Measurements from ENCODE around the gene SPINK14. TPM values are rescaled to one million over a fixed set of nuclear protein-coding genes. Genes with fewer than 3 reads are reported as not detected.

The SPINK14 gene
- total RNA-seq, 1 experiment from 2014 or later, result not detected

GRCh38 chr5:148166550-148167283 lies 1.6 kb upstream of the SPINK14 start:
- no peak overlapping the region for H3K27ac ChIP-seq
- H3K27me3 ChIP-seq (replicated peaks), result no peaks in the 10 kb centered on the region
- no peaks in the 10 kb centered on the region for H3K4me1 ChIP-seq (replicated peaks)
- DNase-seq (ENCODE audit: low read depth in 1 of 2, low spot score in 2 of 2), result no peak
- no peak overlapping the region for H3K4me3 ChIP-seq
- H3K36me3 ChIP-seq, result no peaks in the 10 kb centered on the region
- no peaks in the 10 kb centered on the region for H3K9me3 ChIP-seq (replicated peaks)

GRCh38 chr5:148172377-148172776 lies 4.0 kb downstream of the SPINK14 start:
- H3K9me3 ChIP-seq (replicated peaks), result no peaks in the 10 kb centered on the region
- no peak overlapping the region for H3K4me3 ChIP-seq
- no peaks in the 10 kb centered on the region for H3K4me1 ChIP-seq (replicated peaks)
- DNase-seq (ENCODE audit: low read depth in 1 of 2, low spot score in 2 of 2), result no peak
- H3K27me3 ChIP-seq (replicated peaks), result no peaks in the 10 kb centered on the region
- H3K27ac ChIP-seq, result no peak overlapping the region
- H3K36me3 ChIP-seq, result no peaks in the 10 kb centered on the region

GRCh38 chr5:148176480-148176879 lies 8.1 kb downstream of the SPINK14 start:
- H3K4me3 ChIP-seq, result no peak overlapping the region
- no peaks in the 10 kb centered on the region for H3K36me3 ChIP-seq
- H3K4me1 ChIP-seq (replicated peaks), result no peaks in the 10 kb centered on the region
- no peaks in the 10 kb centered on the region for H3K27me3 ChIP-seq (replicated peaks)
- no peak overlapping the region for H3K27ac ChIP-seq
- no peaks in the 10 kb centered on the region for H3K9me3 ChIP-seq (replicated peaks)
- DNase-seq (ENCODE audit: low read depth in 1 of 2, low spot score in 2 of 2), result no peak

- H3K36me3 ChIP-seq, result no peaks in the 10 kb centered on the region
- no peak for DNase-seq (ENCODE audit: low read depth in 1 of 2, low spot score in 2 of 2)
- no peaks in the 10 kb centered on the region for H3K9me3 ChIP-seq (replicated peaks)
- no peaks in the 10 kb centered on the region for H3K4me1 ChIP-seq (replicated peaks)
- H3K27me3 ChIP-seq (replicated peaks), result no peaks in the 10 kb centered on the region
- H3K4me3 ChIP-seq, result no peak overlapping the region
- H3K27ac ChIP-seq, result no peak overlapping the region
Observed at GRCh38 chr5:148177207-148177606, 8.9 kb downstream of the SPINK14 start.

- DNase-seq (ENCODE audit: low read depth in 1 of 2, low spot score in 2 of 2), result peak in 1 of 2 experiments; percentile 22
- H3K4me1 ChIP-seq (replicated peaks), result no peaks in the 10 kb centered on the region
- H3K27me3 ChIP-seq (replicated peaks), result no peaks in the 10 kb centered on the region
- H3K36me3 ChIP-seq, result no peaks in the 10 kb centered on the region
- H3K4me3 ChIP-seq, result no peak overlapping the region
- H3K9me3 ChIP-seq (replicated peaks), result no peaks in the 10 kb centered on the region
- H3K27ac ChIP-seq, result no peak overlapping the region
Observed at GRCh38 chr5:148179234-148179824, 11.0 kb downstream of the SPINK14 start.

- H3K36me3 ChIP-seq, result no peaks in the 10 kb centered on the region
- no peak for DNase-seq (ENCODE audit: low read depth in 1 of 2, low spot score in 2 of 2)
- no peak overlapping the region for H3K27ac ChIP-seq
- no peaks in the 10 kb centered on the region for H3K27me3 ChIP-seq (replicated peaks)
- no peak overlapping the region for H3K4me3 ChIP-seq
- no peaks in the 10 kb centered on the region for H3K9me3 ChIP-seq (replicated peaks)
- H3K4me1 ChIP-seq (replicated peaks), result no peaks in the 10 kb centered on the region
Observed at GRCh38 chr5:148186248-148187003, 18.1 kb downstream of the SPINK14 start.

GRCh38 chr5:148191010-148191409 lies 22.7 kb downstream of the SPINK14 start:
- Histone ChIP-seq H3K27me3 (replicated peaks) (no peaks in the 10 kb centered on the region), H3K4me1 (replicated peaks) (no peaks in the 10 kb centered on the region), H3K9me3 (replicated peaks) (no peaks in the 10 kb centered on the region), H3K27ac (no peak overlapping the region), H3K4me3 (no peak overlapping the region), H3K36me3 (no peaks in the 10 kb centered on the region)
- no peak for DNase-seq (ENCODE audit: low read depth in 1 of 2, low spot score in 2 of 2)

- Histone ChIP-seq H3K27me3 (replicated peaks) (no peaks in the 10 kb centered on the region), H3K4me3 (no peak overlapping the region), H3K4me1 (replicated peaks) (no peaks in the 10 kb centered on the region)
Observed at GRCh38 chr5:148193202-148193601, 24.9 kb downstream of the SPINK14 start.

GRCh38 chr5:148201151-148201550 lies 32.8 kb downstream of the SPINK14 start:
- no peak overlapping the region for H3K4me3 ChIP-seq
- H3K27ac ChIP-seq, result no peak overlapping the region
- no peaks in the 10 kb centered on the region; the same call in 1 of the 2 replicates for H3K27me3 ChIP-seq (replicated peaks)
- no peaks in the 10 kb centered on the region for H3K36me3 ChIP-seq
- no peak for DNase-seq (ENCODE audit: low read depth in 1 of 2, low spot score in 2 of 2)
- no peaks in the 10 kb centered on the region for H3K4me1 ChIP-seq (replicated peaks)
- no peaks in the 10 kb centered on the region for H3K9me3 ChIP-seq (replicated peaks)

More at GRCh38 chr5:148193202-148193601, 24.9 kb downstream of the SPINK14 start:
- Histone ChIP-seq H3K27ac (no peak overlapping the region), H3K9me3 (replicated peaks) (no peaks in the 10 kb centered on the region), H3K36me3 (no peaks in the 10 kb centered on the region)
- DNase-seq (ENCODE audit: low read depth in 1 of 2, low spot score in 2 of 2), result no peak

GRCh38 chr5:148202531-148203203 lies 34.3 kb downstream of the SPINK14 start, which contains the start of gene SPINK6:
TSS of gene SPINK6 (plus strand) at chr5:148203042. CDS start at chr5:148203097, 55 bp downstream.
- Histone ChIP-seq H3K36me3 (no peaks in the 10 kb centered on the region), H3K27ac (no peak within 1 kb of the TSS), H3K9me3 (replicated peaks) (no peaks in the 10 kb centered on the region; the same call in 1 of the 2 replicates), H3K27me3 (replicated peaks) (no peaks in the 10 kb centered on the region; the same call in 1 of the 2 replicates), H3K4me3 (no peak within 1 kb of the TSS), H3K4me1 (replicated peaks) (no peaks in the 10 kb centered on the region)
- DNase-seq (ENCODE audit: low read depth in 1 of 2, low spot score in 2 of 2), result no peak

- Histone ChIP-seq H3K4me1 (replicated peaks) (no peaks in the 10 kb centered on the region), H3K27me3 (replicated peaks) (no peaks in the 10 kb centered on the region; the same call in 1 of the 2 replicates), H3K27ac (no peak overlapping the region), H3K9me3 (replicated peaks) (no peaks in the 10 kb centered on the region; the same call in 1 of the 2 replicates), H3K4me3 (no peak overlapping the region), H3K36me3 (no peaks in the 10 kb centered on the region)
- DNase-seq (ENCODE audit: low read depth in 1 of 2, low spot score in 2 of 2), result no peak
Observed at GRCh38 chr5:148205044-148205806, 36.9 kb downstream of the SPINK14 start.

GRCh38 chr5:148205865-148206264 lies 37.5 kb downstream of the SPINK14 start:
- no peak overlapping the region for H3K4me3 ChIP-seq
- H3K4me1 ChIP-seq (replicated peaks), result no peaks in the 10 kb centered on the region
- no peak for DNase-seq (ENCODE audit: low read depth in 1 of 2, low spot score in 2 of 2)
- no peaks in the 10 kb centered on the region; the same call in 1 of the 2 replicates for H3K9me3 ChIP-seq (replicated peaks)
- no peaks in the 10 kb centered on the region; the same call in 1 of the 2 replicates for H3K27me3 ChIP-seq (replicated peaks)
- no peak overlapping the region for H3K27ac ChIP-seq
- no peaks in the 10 kb centered on the region for H3K36me3 ChIP-seq

GRCh38 chr5:148206620-148207019 lies 38.3 kb downstream of the SPINK14 start:
- Histone ChIP-seq H3K4me3 (no peak overlapping the region), H3K27ac (no peak overlapping the region), H3K27me3 (replicated peaks) (no peaks in the 10 kb centered on the region; the same call in 1 of the 2 replicates), H3K4me1 (replicated peaks) (no peaks in the 10 kb centered on the region), H3K36me3 (no peaks in the 10 kb centered on the region), H3K9me3 (replicated peaks) (no peaks in the 10 kb centered on the region; the same call in 1 of the 2 replicates)
- DNase-seq (ENCODE audit: low read depth in 1 of 2, low spot score in 2 of 2), result no peak
